IgD-negative memory B cell (primary cell): ENCODE results near the gene FOXL3. TPM values are rescaled to one million over a fixed set of nuclear protein-coding genes. Genes with fewer than 3 reads are reported as not detected.
A peak's percentile ranks its signal among the peaks of the same experiment; 100 is the strongest.

Experiments
- H3K27ac Mint-ChIP-seq, 3 donors: one replicate each; pipeline ENCODE4 v1.8.0; 2020 to 2022; ENCODE audit warnings: mild to moderate bottlenecking in 3 of 3, mixed read lengths in 3 of 3, moderate library complexity in 1 of 3
- H3K27me3 Mint-ChIP-seq: one replicate; pipeline ENCODE4 v1.8.0; 2021; ENCODE audit warnings: mixed read lengths
- H3K36me3 Mint-ChIP-seq: one replicate; pipeline ENCODE4 v1.8.0; 2020; ENCODE audit warnings: mild to moderate bottlenecking, mixed read lengths
- H3K4me1 Mint-ChIP-seq, 3 donors: one replicate each; pipeline ENCODE4 v1.8.0; 2020 to 2022; ENCODE audit warnings: mixed read lengths in 3 of 3, mild to moderate bottlenecking in 1 of 3
- H3K4me3 Mint-ChIP-seq, 4 donors: one replicate each; pipeline ENCODE4 v1.8.0; 2020 to 2022; ENCODE audit warnings: mild to moderate bottlenecking in 4 of 4, mixed read lengths in 4 of 4, moderate library complexity in 3 of 4
- H3K9me3 Mint-ChIP-seq, 3 donors: one replicate each; pipeline ENCODE4 v1.8.0; 2020 to 2021; ENCODE audit warnings: mixed read lengths in 3 of 3, mild to moderate bottlenecking in 1 of 3
- polyA plus RNA-seq: library from polyadenylated mRNA; unstranded; fragments of 300-500 nt; fragmentation: Illumina TruSeq; gene quantifications from one replicate; pipeline ENCODE4 v1.2.3, GENCODE V29; 2021

FOXL3 gene
- polyA plus RNA-seq, 1 donor from 2014 or later = not detected

DNA sequence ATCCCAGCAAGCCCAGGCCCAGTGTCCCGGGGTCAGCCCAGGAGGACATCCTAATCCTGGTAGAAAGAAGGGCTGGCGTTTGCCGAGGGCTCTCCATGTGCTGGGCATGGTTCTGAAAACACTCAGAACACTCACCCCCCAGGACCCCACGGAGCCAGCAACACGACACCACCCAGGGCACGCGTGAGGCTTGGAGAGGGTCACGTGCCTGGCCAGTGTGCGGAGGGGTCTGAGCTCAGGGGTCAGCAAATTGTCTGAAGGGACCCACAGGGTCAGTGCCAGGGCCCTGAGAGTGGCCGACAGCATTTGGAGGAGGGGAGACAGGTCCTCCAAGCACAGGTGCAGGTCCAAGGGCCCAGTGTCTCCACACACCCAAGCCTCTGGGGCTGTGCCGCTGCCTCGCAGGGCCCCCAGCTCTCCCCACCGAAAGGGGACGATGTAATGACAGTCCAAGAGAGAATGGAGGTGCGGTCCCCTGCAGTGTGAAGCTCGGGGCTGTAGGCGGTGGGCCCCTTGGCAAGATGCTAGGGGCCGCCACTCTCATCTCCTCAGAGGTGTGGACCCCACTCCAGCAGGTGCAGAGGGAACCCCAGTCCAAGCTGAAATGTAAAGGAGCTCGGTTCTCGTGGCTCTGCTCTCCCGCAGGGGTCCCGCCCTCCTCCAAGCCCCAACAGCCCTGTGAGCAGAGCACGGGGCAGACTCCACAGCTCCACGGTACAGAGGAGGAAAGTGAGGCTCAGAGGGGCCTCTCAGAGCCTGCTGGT, 7.8 kb downstream of the FOXL3 start:
- no peaks in the 10 kb centered on the region for H3K36me3 Mint-ChIP-seq
- H3K9me3 Mint-ChIP-seq = no peaks in the 10 kb centered on the region
- no peaks in the 10 kb centered on the region for H3K4me1 Mint-ChIP-seq
- peaks cover 4% of the 10 kb centered on the region for H3K27me3 Mint-ChIP-seq
- no peak overlapping the region for H3K27ac Mint-ChIP-seq
- H3K4me3 Mint-ChIP-seq = no peak overlapping the region

DNA sequence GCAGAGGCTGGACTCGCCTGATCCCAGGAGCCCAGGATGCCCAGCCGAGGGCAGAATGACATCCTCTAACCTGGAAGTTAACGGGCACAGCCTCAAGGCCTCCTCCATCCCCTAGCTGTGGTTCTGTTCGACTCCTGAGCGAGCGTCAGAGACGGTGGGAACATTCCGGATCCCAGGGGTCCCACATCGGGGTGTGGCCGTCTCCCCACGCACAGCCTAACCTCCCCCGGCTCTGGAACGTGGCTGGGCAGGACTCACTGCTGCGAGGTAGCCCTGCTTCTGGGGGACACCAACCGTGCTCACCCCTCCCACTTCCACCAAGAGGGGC, 8.4 kb downstream of the FOXL3 start:
- peaks cover 5% of the 10 kb centered on the region for H3K27me3 Mint-ChIP-seq
- H3K4me1 Mint-ChIP-seq = no peaks in the 10 kb centered on the region
- H3K9me3 Mint-ChIP-seq = no peaks in the 10 kb centered on the region

DNA sequence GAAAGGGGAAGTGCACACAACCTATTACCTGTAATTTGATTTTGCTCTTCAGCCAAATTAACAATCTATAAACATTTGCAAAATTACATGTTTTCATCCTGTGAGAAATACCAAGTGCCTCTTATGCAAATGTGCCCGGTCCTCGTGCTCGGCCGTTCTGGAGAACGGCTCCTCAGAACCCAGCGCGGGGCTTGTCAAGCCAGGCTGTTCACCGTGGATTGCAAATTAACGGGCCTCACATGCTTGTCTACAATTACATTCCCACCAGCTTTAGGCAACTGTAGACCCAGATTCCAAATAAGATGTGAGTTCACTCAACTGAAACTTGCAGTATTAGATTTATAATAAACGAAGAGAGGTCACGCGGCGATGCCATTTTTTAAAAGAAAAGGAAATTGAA, 8.8 kb downstream of the FOXL3 start:
- Mint-ChIP-seq H3K36me3 (no peaks in the 10 kb centered on the region), H3K4me3 (no peak overlapping the region), H3K27ac (no peak overlapping the region), H3K9me3 (no peaks in the 10 kb centered on the region), H3K27me3 (peaks cover 5% of the 10 kb centered on the region), H3K4me1 (no peaks in the 10 kb centered on the region)

More for the DNA sequence above, 8.4 kb downstream of the FOXL3 start:
- no peak overlapping the region for H3K27ac Mint-ChIP-seq
- H3K36me3 Mint-ChIP-seq = no peaks in the 10 kb centered on the region
- H3K4me3 Mint-ChIP-seq = no peak overlapping the region

DNA sequence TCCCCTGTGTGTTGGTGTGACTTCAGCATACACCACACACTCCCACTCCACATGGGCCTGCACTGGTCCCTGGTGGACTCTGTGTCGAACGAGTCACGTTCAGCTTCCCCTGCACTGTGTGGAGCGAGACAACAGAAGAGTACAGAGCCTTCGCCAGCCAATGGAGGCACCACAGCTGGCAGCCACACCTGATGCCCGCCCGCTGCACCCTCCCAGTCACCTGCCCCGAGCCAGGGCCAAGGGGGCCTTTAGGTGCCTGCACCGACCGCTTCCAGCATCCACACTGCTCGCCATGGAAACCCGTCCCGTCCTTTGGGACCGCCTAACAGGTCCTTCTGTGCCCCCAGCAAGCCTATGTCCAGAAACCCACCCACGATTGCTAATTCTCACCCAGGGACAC, 9.2 kb downstream of the FOXL3 start:
- Mint-ChIP-seq H3K36me3 (no peaks in the 10 kb centered on the region), H3K27me3 (peaks cover 5% of the 10 kb centered on the region), H3K4me1 (no peaks in the 10 kb centered on the region), H3K27ac (no peak overlapping the region), H3K9me3 (no peaks in the 10 kb centered on the region), H3K4me3 (no peak overlapping the region)

DNA sequence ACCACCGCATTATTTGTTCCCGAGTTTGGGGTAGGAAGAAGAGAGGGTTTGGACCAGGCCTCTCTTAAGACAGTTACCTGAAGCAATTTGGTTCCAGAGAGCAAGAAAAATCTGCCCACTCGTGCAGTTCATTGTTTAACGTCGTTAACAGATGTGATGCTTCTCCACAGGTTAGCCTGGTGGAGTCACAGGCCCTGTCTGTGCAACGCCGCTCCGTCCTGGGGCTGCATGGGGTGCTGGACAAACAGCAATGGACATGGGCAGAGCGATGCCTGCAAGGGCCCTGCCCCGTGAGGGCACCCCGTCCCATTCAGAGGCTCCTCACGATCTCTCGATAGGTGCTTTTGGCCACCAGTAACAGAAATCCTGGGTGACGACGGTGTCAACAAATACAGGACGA, 9.7 kb downstream of the FOXL3 start:
- Mint-ChIP-seq H3K27me3 (peaks cover 5% of the 10 kb centered on the region), H3K9me3 (peaks cover 0 to 3% (median 1%) of the 10 kb centered on the region in 3 donors)

DNA sequence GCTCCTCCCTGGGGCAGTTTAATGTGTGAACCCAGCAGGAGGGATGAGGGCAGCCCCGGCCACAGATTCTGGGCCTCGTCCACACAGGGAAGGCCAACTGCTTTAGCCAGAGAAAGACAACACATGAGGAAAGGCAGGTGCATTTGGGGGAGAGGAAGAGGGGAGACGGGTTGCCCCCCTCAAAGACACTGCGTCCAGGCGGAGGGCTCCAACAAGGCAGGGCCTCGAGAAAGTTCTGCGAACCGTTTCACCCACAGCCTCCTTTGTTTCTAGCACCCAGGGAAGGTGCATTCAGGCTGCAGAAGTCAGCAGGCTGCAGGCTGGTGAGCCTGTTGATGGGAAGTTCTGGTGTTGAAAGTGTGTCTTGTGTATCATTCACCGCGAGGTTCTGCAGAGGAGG, 10.1 kb downstream of the FOXL3 start:
- Mint-ChIP-seq H3K4me3 (no peak overlapping the region), H3K27ac (no peak overlapping the region), H3K27me3 (peaks cover 3% of the 10 kb centered on the region)

More for the DNA sequence above, 9.7 kb downstream of the FOXL3 start:
- peaks cover 0 to 2% (median 0%) of the 10 kb centered on the region in 3 donors for H3K4me1 Mint-ChIP-seq
- no peak overlapping the region for H3K4me3 Mint-ChIP-seq
- H3K36me3 Mint-ChIP-seq = no peaks in the 10 kb centered on the region
- H3K27ac Mint-ChIP-seq = no peak overlapping the region

DNA sequence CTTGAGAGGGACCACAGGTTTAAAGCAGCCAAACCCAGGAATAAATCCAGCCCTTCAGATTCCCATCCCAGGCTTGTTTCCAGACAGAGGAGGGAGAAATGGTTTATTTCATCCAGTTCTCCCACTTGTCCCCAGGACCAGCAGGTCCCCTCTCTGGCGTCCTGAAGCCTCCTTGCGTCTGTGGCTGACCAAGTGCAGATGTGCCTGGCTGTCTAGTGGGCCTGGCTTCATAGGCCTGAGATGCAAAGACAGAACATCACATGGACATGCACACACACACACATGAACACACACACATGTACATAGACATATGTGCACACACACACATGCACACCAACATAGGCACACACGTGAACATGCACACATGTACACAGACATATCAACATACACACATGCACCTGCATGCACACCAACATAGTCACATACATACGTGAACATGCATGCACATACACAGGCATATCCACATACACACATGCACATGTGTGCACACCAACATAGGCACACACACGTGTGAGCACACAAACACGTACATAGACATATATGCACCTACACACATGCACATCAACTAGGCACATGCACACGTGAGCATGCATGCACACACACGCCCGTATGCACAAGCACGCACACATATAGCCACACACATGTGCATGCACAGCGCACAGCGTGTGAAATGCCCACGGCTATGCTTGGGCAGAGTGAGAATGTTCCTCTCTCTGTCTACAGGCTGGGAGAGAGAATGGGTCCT, 10.7 kb downstream of the FOXL3 start:
- Mint-ChIP-seq H3K9me3 (peaks cover 0 to 3% (median 2%) of the 10 kb centered on the region in 3 donors), H3K4me1 (peaks cover 0 to 2% (median 0%) of the 10 kb centered on the region in 3 donors), H3K27ac (no peak overlapping the region), H3K27me3 (peaks cover 2% of the 10 kb centered on the region), H3K36me3 (no peaks in the 10 kb centered on the region), H3K4me3 (no peak overlapping the region)

More for the DNA sequence above, 10.1 kb downstream of the FOXL3 start:
- Mint-ChIP-seq H3K36me3 (no peaks in the 10 kb centered on the region), H3K4me1 (peaks cover 0 to 2% (median 0%) of the 10 kb centered on the region in 3 donors), H3K9me3 (peaks cover 0 to 3% (median 2%) of the 10 kb centered on the region in 3 donors)

DNA sequence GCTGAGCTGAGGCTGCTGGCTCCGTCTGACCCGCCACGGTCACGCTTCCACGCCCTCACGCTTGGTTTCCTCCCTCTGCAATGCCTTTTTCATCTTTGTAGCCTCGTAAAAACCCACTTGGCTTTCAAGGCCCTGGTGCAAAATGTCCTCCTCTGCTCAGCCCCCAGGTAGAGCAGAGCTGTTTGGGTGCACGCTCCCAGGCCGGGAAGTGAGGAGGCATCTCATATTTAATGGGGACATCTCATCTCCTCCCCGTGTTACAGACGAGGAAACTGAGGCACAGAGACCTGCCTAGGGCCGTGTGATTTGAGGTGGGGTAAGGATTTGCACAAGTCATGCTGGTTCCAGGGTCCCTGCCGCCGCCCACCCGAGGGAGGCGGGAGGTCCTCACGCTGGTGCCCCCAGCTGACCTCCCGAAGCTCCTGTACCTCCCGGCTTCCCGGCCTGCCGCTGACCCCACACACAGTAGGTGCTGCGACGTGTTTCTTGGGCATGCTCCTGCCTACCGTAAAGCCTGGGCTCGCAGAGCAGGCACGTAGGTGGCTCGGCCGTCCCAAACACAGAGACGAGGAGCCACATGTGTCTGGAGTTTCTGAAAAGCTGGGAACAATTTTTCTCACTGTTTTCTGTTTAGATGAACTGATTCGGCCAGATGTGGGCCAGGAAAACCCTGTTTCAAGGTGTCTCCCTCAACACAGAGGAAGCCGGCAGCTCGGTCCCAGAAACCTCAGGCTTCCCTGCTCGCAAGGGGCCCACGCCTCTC, 11.5 kb downstream of the FOXL3 start:
- Mint-ChIP-seq H3K4me1 (peaks cover 0 to 2% (median 0%) of the 10 kb centered on the region in 3 donors), H3K4me3 (no peak overlapping the region), H3K9me3 (peaks cover 0 to 3% (median 2%) of the 10 kb centered on the region in 3 donors), H3K27ac (no peak overlapping the region), H3K27me3 (peaks cover 1% of the 10 kb centered on the region), H3K36me3 (no peaks in the 10 kb centered on the region)

DNA sequence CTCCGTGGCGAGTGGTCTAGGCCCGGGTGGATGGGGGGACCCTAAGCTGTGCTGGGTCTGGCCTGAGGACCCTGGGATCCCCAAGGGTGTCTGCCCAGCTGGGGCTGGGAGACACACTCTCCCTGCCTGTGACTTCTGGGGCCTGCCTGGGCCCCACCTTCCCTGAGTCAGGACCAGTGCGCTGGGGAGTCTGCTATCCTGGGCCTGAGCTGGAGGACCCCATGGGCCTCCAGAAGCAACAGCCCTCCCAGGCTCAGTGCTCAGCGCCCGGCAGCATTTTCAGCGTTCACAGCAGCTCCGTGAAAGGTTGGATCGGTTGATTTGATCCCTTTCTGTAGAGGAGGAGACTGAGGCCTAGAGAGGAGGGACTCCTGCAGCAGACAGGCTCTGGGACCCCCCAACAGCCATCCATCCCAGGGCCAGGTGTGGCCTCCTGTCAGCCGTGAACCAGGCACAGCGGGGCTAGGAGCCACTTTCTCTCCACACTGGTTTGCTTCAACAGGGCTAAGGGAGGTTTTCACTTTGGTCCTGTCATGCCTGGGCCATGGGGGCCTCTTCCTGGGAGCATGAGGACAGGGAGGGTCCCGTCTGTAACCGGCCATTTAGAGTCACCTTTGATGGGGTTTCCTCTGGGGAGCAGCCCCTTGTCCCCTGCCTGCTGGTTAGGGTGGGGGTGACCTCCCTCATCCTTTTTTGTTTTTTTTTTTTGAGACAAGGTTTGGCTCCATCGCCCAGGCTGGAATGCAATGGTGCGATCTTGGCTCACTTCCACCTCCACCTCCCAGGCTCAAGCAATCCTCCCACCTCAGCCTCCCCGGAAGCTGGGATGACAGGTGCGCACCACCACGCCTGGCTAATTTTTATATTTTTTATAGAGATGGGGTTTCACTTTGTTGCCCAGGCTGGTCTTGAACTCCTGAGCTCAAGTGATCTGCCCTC, 12.4 kb downstream of the FOXL3 start:
- Mint-ChIP-seq H3K27ac (no peak overlapping the region), H3K9me3 (peaks cover 2 to 3% (median 2%) of the 10 kb centered on the region in 3 donors), H3K4me1 (peaks cover 0 to 2% (median 0%) of the 10 kb centered on the region in 3 donors), H3K36me3 (no peaks in the 10 kb centered on the region), H3K4me3 (no peak overlapping the region), H3K27me3 (peaks cover 1% of the 10 kb centered on the region)

DNA sequence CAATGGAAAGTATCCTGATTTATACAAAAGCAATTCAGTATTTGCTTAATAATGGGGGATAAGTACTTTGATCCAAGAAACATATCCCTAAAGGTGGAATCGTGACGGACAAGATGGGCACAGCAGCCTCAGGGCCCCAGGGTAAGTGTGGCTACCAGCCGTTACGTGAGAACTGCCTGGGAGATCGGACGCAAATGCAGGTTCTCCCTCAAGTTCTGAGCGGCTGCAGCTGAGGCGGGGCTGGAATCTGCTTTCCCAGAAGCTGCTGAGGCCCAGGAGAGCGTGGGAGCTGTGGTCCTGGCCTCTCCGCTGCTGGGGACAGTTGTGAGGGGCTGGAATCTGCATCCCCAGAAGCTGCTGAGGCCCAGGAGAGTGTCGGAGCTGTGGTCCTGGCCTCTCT, 13.5 kb downstream of the FOXL3 start:
- peaks cover 2 to 9% (median 4%) of the 10 kb centered on the region in 3 donors for H3K9me3 Mint-ChIP-seq
- peaks cover 0 to 2% (median 0%) of the 10 kb centered on the region in 3 donors for H3K4me1 Mint-ChIP-seq
- H3K36me3 Mint-ChIP-seq = no peaks in the 10 kb centered on the region
- peaks cover 1% of the 10 kb centered on the region for H3K27me3 Mint-ChIP-seq
- no peak overlapping the region for H3K27ac Mint-ChIP-seq
- no peak overlapping the region for H3K4me3 Mint-ChIP-seq

DNA sequence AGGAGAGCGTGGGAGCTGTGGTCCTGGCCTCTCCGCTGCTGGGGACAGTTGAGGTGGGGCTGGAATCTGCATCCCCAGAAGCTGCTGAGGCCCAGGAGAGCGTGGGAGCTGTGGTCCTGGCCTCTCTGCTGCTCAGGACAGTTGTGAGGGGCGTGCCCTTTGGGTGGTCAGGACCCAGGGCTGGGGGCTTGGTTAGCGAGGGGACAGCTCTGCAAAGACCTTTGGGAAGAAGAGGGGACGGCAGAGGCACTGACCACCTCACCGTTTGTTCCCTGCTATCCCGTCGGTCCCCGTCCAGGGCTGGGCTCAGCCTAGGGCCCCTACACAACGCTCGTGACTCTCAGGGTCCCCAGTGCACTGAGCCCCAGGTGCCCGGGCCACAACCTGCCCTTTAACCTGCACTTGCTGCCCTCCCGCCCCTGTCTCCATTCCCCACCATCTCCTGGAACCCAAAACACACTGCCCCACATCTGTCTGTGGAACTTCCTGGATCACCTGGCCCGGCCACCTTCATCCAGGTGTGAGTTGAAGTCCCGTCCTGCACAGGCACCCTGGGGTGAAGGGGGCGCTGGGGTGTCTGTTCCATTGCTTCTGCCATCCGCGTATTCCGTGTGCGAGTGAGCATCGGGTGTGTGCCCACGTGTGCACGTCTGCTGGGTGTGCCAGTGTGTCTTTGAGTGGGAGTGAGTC, 14.1 kb downstream of the FOXL3 start:
- H3K27me3 Mint-ChIP-seq = peaks cover 1% of the 10 kb centered on the region
- no peaks in the 10 kb centered on the region for H3K36me3 Mint-ChIP-seq
- H3K9me3 Mint-ChIP-seq = peaks cover 2 to 9% (median 4%) of the 10 kb centered on the region in 3 donors
- no peak overlapping the region for H3K27ac Mint-ChIP-seq
- peaks cover 0 to 2% (median 0%) of the 10 kb centered on the region in 3 donors for H3K4me1 Mint-ChIP-seq
- peak overlapping the region in 1 of 4 donors; percentile 54 for H3K4me3 Mint-ChIP-seq

DNA sequence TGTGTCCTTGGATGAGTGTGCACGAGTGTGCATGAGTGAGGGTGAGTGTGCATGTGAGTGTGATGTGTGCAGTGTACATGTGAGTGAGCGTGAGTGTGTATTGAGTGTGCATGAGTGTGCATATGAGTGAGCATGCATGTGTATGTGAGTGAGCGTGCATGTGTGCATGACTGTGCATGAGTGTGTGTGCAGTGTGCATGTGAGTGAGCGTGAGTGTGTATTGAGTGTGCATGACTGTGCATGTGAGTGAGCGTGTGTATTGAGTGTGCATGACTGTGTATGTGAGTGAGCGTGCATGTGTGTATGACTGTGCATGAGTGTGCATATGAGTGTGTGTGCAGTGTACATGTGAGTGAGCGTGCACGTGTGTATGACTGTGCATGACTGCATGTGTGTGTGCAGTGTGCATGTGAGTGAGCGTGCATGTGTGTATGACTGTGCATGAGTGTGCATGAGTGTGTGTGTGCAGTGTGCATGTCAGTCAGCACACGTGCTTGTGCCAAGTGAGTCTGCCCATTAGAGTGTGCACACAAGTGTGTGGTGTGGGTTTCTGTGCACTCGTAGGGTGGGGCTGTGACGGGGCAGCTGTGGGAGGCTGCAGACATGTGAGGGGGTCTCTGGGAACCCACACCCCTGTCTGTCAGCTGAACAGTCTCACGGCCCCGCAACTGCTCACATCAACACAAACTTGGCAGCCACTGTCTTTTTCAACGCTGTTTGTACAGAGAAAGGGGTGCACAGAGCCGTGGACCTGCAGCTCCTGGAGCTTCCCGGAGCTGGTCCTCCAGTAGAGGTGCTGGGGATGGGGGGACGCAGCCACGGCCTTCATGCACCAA, 14.8 kb downstream of the FOXL3 start:
- no peaks in the 10 kb centered on the region for H3K36me3 Mint-ChIP-seq
- H3K27ac Mint-ChIP-seq = no peak overlapping the region
- peaks cover 4 to 12% (median 6%) of the 10 kb centered on the region in 3 donors for H3K9me3 Mint-ChIP-seq
- no peak overlapping the region for H3K4me3 Mint-ChIP-seq
- H3K27me3 Mint-ChIP-seq = peaks cover 1% of the 10 kb centered on the region
- H3K4me1 Mint-ChIP-seq = peaks cover 0 to 2% (median 0%) of the 10 kb centered on the region in 3 donors
